H1 (cell line): Measurements from ENCODE around the gene MAN2A1. TPM values are rescaled to one million over a fixed set of nuclear protein-coding genes. Genes with fewer than 3 reads are reported as not detected.

Source experiments
- CTCF ChIA-PET: fragments of 300-600 bp; sonication (Branson Sonifier 250); formaldehyde crosslinking; loops from one replicate; lab custom pipeline; 2021; ENCODE audit not compliant: partially characterized antibody; lab: Charles Lee
- POLR2A ChIA-PET: fragments of 300-600 bp; sonication (Branson Sonifier 250); formaldehyde crosslinking; loops from one replicate; lab custom pipeline; 2021; ENCODE audit warnings: inconsistent platforms; ENCODE audit not compliant: partially characterized antibody; lab: Charles Lee
- DNase-seq, 2 experiments: peaks; one replicate each; pipeline versions ENCODE4 v3.0.0 to v3.0.0-alpha.2; 2010 to 2022; ENCODE audit warnings: low spot score in 2 of 2, low read depth in 1 of 2, mixed read lengths in 1 of 2
- FAIRE-seq: peaks from 2 replicates; lab custom pipeline; 2011; peaks lifted over from hg19 to GRCh38; lab: Jason Lieb, UNC
- H2AFZ ChIP-seq: 2 replicates; pipeline ENCODE4 v1.8.1; 2012; ENCODE audit warnings: low read length, inconsistent platforms
- H2AK5ac ChIP-seq: 2 replicates; pipeline ENCODE4 v1.6.1; 2013; ENCODE audit warnings: low read depth, low read length
- H2BK120ac ChIP-seq: replicated peaks from 2 replicates; pipeline ENCODE3; 2013; ENCODE audit warnings: low read depth, low read length, inconsistent platforms
- H2BK12ac ChIP-seq: 2 replicates; pipeline ENCODE4 v1.6.1; 2013; ENCODE audit warnings: low read depth, low read length
- H2BK15ac ChIP-seq: 2 replicates; pipeline ENCODE4 v1.6.1; 2013; ENCODE audit warnings: low read length
- H2BK20ac ChIP-seq: 2 replicates; pipeline ENCODE4 v1.6.1; 2013; ENCODE audit warnings: low read length
- H2BK5ac ChIP-seq: 2 replicates; pipeline ENCODE4 v1.6.1; 2013; ENCODE audit warnings: low read depth, low read length
- H3K14ac ChIP-seq: 2 replicates; pipeline ENCODE4 v1.6.1; 2013; ENCODE audit warnings: inconsistent platforms; ENCODE audit not compliant: insufficient read length
- H3K18ac ChIP-seq: 2 replicates; pipeline ENCODE4 v1.6.1; 2013; ENCODE audit warnings: low read length; ENCODE audit errors: extremely low read depth
- H3K23ac ChIP-seq: 2 replicates; pipeline ENCODE4 v1.6.1; 2013; ENCODE audit warnings: inconsistent platforms; ENCODE audit not compliant: insufficient read length
- H3K23me2 ChIP-seq: 2 replicates; pipeline ENCODE4 v1.6.1; 2013; ENCODE audit warnings: low read depth, low read length
- H3K27ac ChIP-seq: 2 replicates; pipeline ENCODE4 v1.6.1; 2011; ENCODE audit warnings: low read depth, low read length, inconsistent platforms
- H3K27me3 ChIP-seq, 4 experiments: replicated peaks in 1 of 4; 1 replicate in 1 of 4; 2 replicates in 3 of 4; pipeline versions ENCODE4 v1.6.1 to v1.8.1; 2011 to 2013; ENCODE audit warnings: low read length in 3 of 4, mild to moderate bottlenecking in 3 of 4, inconsistent platforms in 2 of 4, mixed read lengths in 2 of 4, moderate library complexity in 1 of 4; ENCODE audit not compliant: control insufficient read depth in 3 of 4, insufficient read depth in 3 of 4; ENCODE audit errors: extremely low read depth in 1 of 4
- H3K36me3 ChIP-seq, 4 experiments: 2 replicates each; pipeline versions ENCODE4 v1.6.1 to v1.8.1; 2011 to 2013; ENCODE audit warnings: mild to moderate bottlenecking in 4 of 4, low read length in 3 of 4, moderate library complexity in 2 of 4, control low read depth in 1 of 4, inconsistent platforms in 1 of 4; ENCODE audit not compliant: insufficient read depth in 4 of 4, control insufficient read depth in 2 of 4
- H3K4ac ChIP-seq: replicated peaks from 2 replicates; pipeline ENCODE3; 2013; ENCODE audit warnings: low read length, low read depth, mixed read lengths, inconsistent platforms; ENCODE audit not compliant: insufficient read length
- H3K4me1 ChIP-seq, 4 experiments: replicated peaks in 1 of 4; 1 replicate in 1 of 4; 2 replicates in 3 of 4; pipeline versions ENCODE4 v1.6.1 to v1.8.1; 2011 to 2013; ENCODE audit warnings: low read length in 3 of 4, inconsistent platforms in 2 of 4, mixed read lengths in 1 of 4; ENCODE audit not compliant: insufficient read depth in 4 of 4, control insufficient read depth in 3 of 4
- H3K4me2 ChIP-seq, 2 experiments: 2 replicates each; pipeline versions ENCODE4 v1.6.1 to v1.8.1; 2011 to 2013; ENCODE audit warnings: low read depth in 2 of 2, low read length in 2 of 2, control low read depth in 1 of 2, inconsistent platforms in 1 of 2, mild to moderate bottlenecking in 1 of 2; ENCODE audit not compliant: insufficient read depth in 1 of 2
- H3K4me3 ChIP-seq, 4 experiments: fragments of 200-600, 300-600 bp in 1 of 4; sonication (generic), shearing (Covaris generic), sonication (Bioruptor Twin) in 1 of 4; 2 replicates each; pipeline versions ENCODE4 v1.5.1 to v1.8.1; 2011 to 2016; ENCODE audit warnings: low read length in 4 of 4, low read depth in 3 of 4, control low read depth in 2 of 4, inconsistent platforms in 2 of 4, mild to moderate bottlenecking in 2 of 4, mixed read lengths in 1 of 4, moderate library complexity in 1 of 4; ENCODE audit not compliant: insufficient read depth in 2 of 4; ENCODE audit errors: extremely low read depth in 1 of 4
- H3K56ac ChIP-seq: replicated peaks from 2 replicates; pipeline ENCODE3; 2013; ENCODE audit warnings: low read depth, mild to moderate bottlenecking, mixed read lengths, low read length, inconsistent platforms; ENCODE audit not compliant: insufficient read length
- H3K79me1 ChIP-seq: 2 replicates; pipeline ENCODE4 v1.6.1; 2013; ENCODE audit warnings: low read depth, low read length, control low read depth
- H3K79me2 ChIP-seq, 2 experiments: 2 replicates each; pipeline versions ENCODE4 v1.6.1 to v1.8.1; 2012 to 2013; ENCODE audit warnings: low read length in 2 of 2, mild to moderate bottlenecking in 2 of 2, inconsistent platforms in 1 of 2; ENCODE audit not compliant: insufficient read depth in 2 of 2, control insufficient read depth in 1 of 2
- H3K9ac ChIP-seq, 4 experiments: replicated peaks in 1 of 4; 1 replicate in 1 of 4; 2 replicates in 3 of 4; pipeline versions ENCODE4 v1.6.1 to v1.8.1; 2011 to 2013; ENCODE audit warnings: low read depth in 3 of 4, low read length in 3 of 4, control low read depth in 2 of 4, mild to moderate bottlenecking in 2 of 4, moderate library complexity in 2 of 4, inconsistent platforms in 1 of 4; ENCODE audit errors: extremely low read depth in 1 of 4
- H3K9me3 ChIP-seq, 2 experiments: 2 replicates each; pipeline versions ENCODE4 v1.6.1 to v1.8.1; 2012 to 2013; ENCODE audit warnings: mild to moderate bottlenecking in 2 of 2, moderate library complexity in 2 of 2, control low read depth in 1 of 2, inconsistent platforms in 1 of 2, low read depth in 1 of 2, low read length in 1 of 2, mixed read lengths in 1 of 2; ENCODE audit not compliant: insufficient read depth in 2 of 2
- H4K20me1 ChIP-seq, 2 experiments: replicated peaks in 1 of 2; 2 replicates each; pipeline versions ENCODE3 to v1.8.1; 2011 to 2013; ENCODE audit warnings: inconsistent platforms in 2 of 2, low read length in 2 of 2, mild to moderate bottlenecking in 1 of 2; ENCODE audit not compliant: insufficient read depth in 2 of 2, control insufficient read depth in 1 of 2
- H4K5ac ChIP-seq: 2 replicates; pipeline ENCODE4 v1.6.1; 2013; ENCODE audit warnings: low read length, low read depth, mixed read lengths, inconsistent platforms; ENCODE audit not compliant: insufficient read length
- H4K8ac ChIP-seq: 2 replicates; pipeline ENCODE4 v1.8.0; 2013; ENCODE audit warnings: mild to moderate bottlenecking, moderate library complexity, low read length, inconsistent platforms; ENCODE audit not compliant: insufficient read depth; ENCODE audit errors: extremely low read depth
- H4K91ac ChIP-seq: replicated peaks from 2 replicates; pipeline ENCODE3; 2013; ENCODE audit warnings: low read length, mixed read lengths, inconsistent platforms; ENCODE audit not compliant: insufficient read length
- CHD1 ChIP-seq: IDR thresholded peaks from 2 replicates; pipeline ENCODE4 v1.6.1; 2012; ENCODE audit warnings: low read depth, low read length, improper control_type of control experiment
- CHD2 ChIP-seq: IDR thresholded peaks from 2 replicates; pipeline ENCODE4 v1.6.1; 2012; ENCODE audit warnings: low read length, improper control_type of control experiment
- CREB1 ChIP-seq: IDR thresholded peaks from 2 replicates; pipeline ENCODE4 v1.6.1; 2012; ENCODE audit warnings: inconsistent platforms
- HDAC2 ChIP-seq, 2 experiments: fragments of 300-600 bp in 1 of 2; sonication (generic) in 1 of 2; IDR thresholded peaks; 2 replicates each; pipeline ENCODE4 v1.6.1; 2011 to 2012; ENCODE audit warnings: low read depth in 2 of 2, low read length in 2 of 2, mild to moderate bottlenecking in 2 of 2, moderate library complexity in 2 of 2, borderline replicate concordance in 1 of 2, inconsistent platforms in 1 of 2
- SAP30 ChIP-seq: fragments of 300-600 bp; sonication (generic); IDR thresholded peaks from 2 replicates; pipeline ENCODE4 v1.7.1; 2012; ENCODE audit warnings: low read length, moderate library complexity, mild to moderate bottlenecking, inconsistent platforms; ENCODE audit not compliant: insufficient read depth, insufficient replicate concordance
- WGBS, 2 experiments: shearing (Covaris generic) in 1 of 2; methylation state at CpG; one replicate each; pipeline versions ENCODE4 v1.1.6 to v1.1.7; 2013 to 2015; ENCODE audit warnings: low lambda C conversion rate in 2 of 2, mixed read lengths in 2 of 2, inconsistent platforms in 1 of 2, low coverage in 1 of 2, missing lambda C conversion rate in 1 of 2; ENCODE audit not compliant: insufficient replicate concordance in 2 of 2, insufficient coverage in 1 of 2, insufficient read length in 1 of 2; ENCODE audit errors: extremely low coverage in 1 of 2, missing lambda C conversion rate in 1 of 2; 5-methylcytosine and 5-hydroxymethylcytosine counted together
- polyA plus RNA-seq, 7 experiments: library from polyadenylated mRNA; depleted of rRNA in 3 of 7; stranded (reverse) in 5 of 7; unstranded in 2 of 7; fragments of >200 nt in 5 of 7; fragments of 200-250 nt in 2 of 7; gene quantifications; 1 replicate in 5 of 7; 2 replicates in 1 of 7; 4 replicates in 1 of 7; pipeline versions ENCODE4 v1.2.1 to v1.2.3, GENCODE V29; 2011 to 2013; ENCODE audit warnings: missing spikeins in 2 of 7, mixed read lengths in 2 of 7
- total RNA-seq: library from RNA; stranded (reverse); fragmentation: NEBNext Ultra II Directional; extraction: Animal tissue kit (Norgen Biotek cat#: 25700); gene quantifications from 2 replicates; pipeline ENCODE4 v1.2.1, GENCODE V29; 2021
- TF ChIP-seq, protein P1 (sequence below), 3 experiments: IDR thresholded peaks; 1 replicate in 2 of 3; 2 replicates in 1 of 3; pipeline versions ENCODE4 v1.5.1 to v1.6.1; 2011; ENCODE audit warnings: low read length in 3 of 3, mild to moderate bottlenecking in 3 of 3, inconsistent platforms in 2 of 3, low read depth in 1 of 3, moderate library complexity in 1 of 3; ENCODE audit not compliant: insufficient read depth in 1 of 3; ENCODE audit errors: control extremely low read depth in 1 of 3
- TF ChIP-seq, protein P2 (sequence below): IDR thresholded peaks from 2 replicates; pipeline ENCODE4 v1.6.1; 2012; ENCODE audit warnings: inconsistent platforms

The MAN2A1 gene
- total and polyA plus RNA-seq, 2 of the 8 experiments (the other 6 are each of a cell fraction or from before 2014, with no cell fraction given) = 29.1 to 102 TPM

DNA sequence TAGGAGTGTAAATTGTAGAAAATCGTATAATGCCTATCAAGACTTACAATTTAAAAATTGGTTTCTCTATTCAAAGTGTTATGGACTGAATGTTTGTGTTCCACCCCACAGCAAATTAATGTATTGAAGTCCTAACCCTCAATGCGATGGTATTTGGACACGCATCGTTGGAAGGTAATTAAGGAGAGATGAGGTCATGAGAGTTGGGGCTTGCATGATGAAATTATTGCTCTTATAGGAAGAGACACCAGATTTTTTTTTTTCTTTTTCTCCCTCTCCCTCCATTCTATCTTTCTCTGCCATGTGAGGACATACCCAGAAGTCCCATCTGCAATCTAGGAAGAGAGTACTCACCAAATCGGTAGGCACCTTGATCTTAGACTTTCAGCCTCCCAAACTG lies 189.2 kb downstream of the MAN2A1 start:
- no peak overlapping the region for H2BK5ac ChIP-seq
- no peaks in the 10 kb centered on the region for H3K23me2 ChIP-seq
- H2AK5ac ChIP-seq = no peak overlapping the region
- H3K27ac ChIP-seq = no peak overlapping the region
- no peaks in the 10 kb centered on the region for H3K27me3 ChIP-seq
- H3K9me3 ChIP-seq = no peaks in the 10 kb centered on the region
- no peak overlapping the region for H3K4me2 ChIP-seq
- H2BK15ac ChIP-seq = no peak overlapping the region
- H3K79me1 ChIP-seq = no peaks in the 10 kb centered on the region
- H2AFZ ChIP-seq = no peak overlapping the region
- DNase-seq (no peak), FAIRE-seq (no peak)
- H3K18ac ChIP-seq = no peak overlapping the region
- no peaks in the 10 kb centered on the region for H3K4me1 ChIP-seq
- no peak overlapping the region for H3K9ac ChIP-seq
- 94% methylated on average over 5 of the region's 5 CpGs; no CpG with 5 or more reads in 1 of the 2 experiments for WGBS, 2 experiments
- H4K8ac ChIP-seq = no peak overlapping the region
- no peak overlapping the region for H3K14ac ChIP-seq
- H3K4me3 ChIP-seq = no peak overlapping the region
- H4K91ac ChIP-seq = no peak overlapping the region
- no peak for TF ChIP-seq HDAC2 (IDR thresholded peaks at IDR 0.05; ENCODE audit: borderline replicate concordance in 1 of 2, low read depth in 2 of 2, low read length in 2 of 2)
- TF ChIP-seq CHD2 = no peak
- TF ChIP-seq, protein P1, sequence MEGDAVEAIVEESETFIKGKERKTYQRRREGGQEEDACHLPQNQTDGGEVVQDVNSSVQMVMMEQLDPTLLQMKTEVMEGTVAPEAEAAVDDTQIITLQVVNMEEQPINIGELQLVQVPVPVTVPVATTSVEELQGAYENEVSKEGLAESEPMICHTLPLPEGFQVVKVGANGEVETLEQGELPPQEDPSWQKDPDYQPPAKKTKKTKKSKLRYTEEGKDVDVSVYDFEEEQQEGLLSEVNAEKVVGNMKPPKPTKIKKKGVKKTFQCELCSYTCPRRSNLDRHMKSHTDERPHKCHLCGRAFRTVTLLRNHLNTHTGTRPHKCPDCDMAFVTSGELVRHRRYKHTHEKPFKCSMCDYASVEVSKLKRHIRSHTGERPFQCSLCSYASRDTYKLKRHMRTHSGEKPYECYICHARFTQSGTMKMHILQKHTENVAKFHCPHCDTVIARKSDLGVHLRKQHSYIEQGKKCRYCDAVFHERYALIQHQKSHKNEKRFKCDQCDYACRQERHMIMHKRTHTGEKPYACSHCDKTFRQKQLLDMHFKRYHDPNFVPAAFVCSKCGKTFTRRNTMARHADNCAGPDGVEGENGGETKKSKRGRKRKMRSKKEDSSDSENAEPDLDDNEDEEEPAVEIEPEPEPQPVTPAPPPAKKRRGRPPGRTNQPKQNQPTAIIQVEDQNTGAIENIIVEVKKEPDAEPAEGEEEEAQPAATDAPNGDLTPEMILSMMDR (IDR thresholded peaks at IDR 0.05; ENCODE audit: control extremely low read depth in 1 of 3, insufficient read depth in 1 of 3, low read depth in 1 of 3, low read length in 3 of 3) = no peak
- TF ChIP-seq SAP30 = no peak
- TF ChIP-seq CHD1 = no peak
- TF ChIP-seq, protein P2, sequence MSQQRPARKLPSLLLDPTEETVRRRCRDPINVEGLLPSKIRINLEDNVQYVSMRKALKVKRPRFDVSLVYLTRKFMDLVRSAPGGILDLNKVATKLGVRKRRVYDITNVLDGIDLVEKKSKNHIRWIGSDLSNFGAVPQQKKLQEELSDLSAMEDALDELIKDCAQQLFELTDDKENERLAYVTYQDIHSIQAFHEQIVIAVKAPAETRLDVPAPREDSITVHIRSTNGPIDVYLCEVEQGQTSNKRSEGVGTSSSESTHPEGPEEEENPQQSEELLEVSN = no peak
- no peak for TF ChIP-seq CREB1
- no peaks in the 10 kb centered on the region for H3K79me2 ChIP-seq
- ChIA-PET CTCF (no interaction called here), POLR2A (no interaction called here)
- H2BK20ac ChIP-seq = no peak overlapping the region
- no peak overlapping the region for H3K4ac ChIP-seq
- no peak overlapping the region for H3K23ac ChIP-seq
- H4K20me1 ChIP-seq = no peaks in the 10 kb centered on the region
- no peak overlapping the region for H2BK120ac ChIP-seq
- H4K5ac ChIP-seq = no peak overlapping the region
- H3K36me3 ChIP-seq = no peaks in the 10 kb centered on the region
- no peak overlapping the region for H3K56ac ChIP-seq
- H2BK12ac ChIP-seq = no peak overlapping the region
